ENCODE data around the gene ZBTB34.

The ZBTB34 gene

GRCh38 chr9:126872516-126872915 is 12.1 kb downstream of the ZBTB34 start:
- Histone ChIP-seq H3K4me1 (ENCODE audit: control insufficient read depth, low read length) (peaks cover 9% of the 10 kb centered on the region), H3K4me3 (ENCODE audit: low read length) (no peak overlapping the region), H3K36me3 (ENCODE audit: control insufficient read depth, low read length) (no peaks in the 10 kb centered on the region; the same call in 1 of the 2 replicates), H3K4me2 (ENCODE audit: low read length) (no peak overlapping the region), H3K27me3 (ENCODE audit: control insufficient read depth, low read length) (no peaks in the 10 kb centered on the region), H3K79me2 (ENCODE audit: control insufficient read depth, low read length) (peaks cover 42% of the 10 kb centered on the region), H3K9me2 (replicated peaks; ENCODE audit: control insufficient read depth, low read length) (no peaks in the 10 kb centered on the region), H3K9me3 (ENCODE audit: control insufficient read depth, insufficient read depth, low read length) (no peaks in the 10 kb centered on the region), H3K27ac (ENCODE audit: low read depth, low read length) (no peak overlapping the region), H4K20me1 (ENCODE audit: control insufficient read depth, insufficient read depth, low read depth, low read length) (0 out of 2 replicates have a peak, but pooled peaks cover 3% of the 10 kb centered on the region), H3F3A (ENCODE audit: control insufficient read depth, insufficient read depth) (peaks cover 8% of the 10 kb centered on the region; the same call in 1 of the 2 replicates)
- no peak for TF ChIP-seq EZH2phosphoT487 (IDR thresholded peaks at IDR 0.05; ENCODE audit: borderline replicate concordance, low read length)
- TF ChIP-seq, protein P1, sequence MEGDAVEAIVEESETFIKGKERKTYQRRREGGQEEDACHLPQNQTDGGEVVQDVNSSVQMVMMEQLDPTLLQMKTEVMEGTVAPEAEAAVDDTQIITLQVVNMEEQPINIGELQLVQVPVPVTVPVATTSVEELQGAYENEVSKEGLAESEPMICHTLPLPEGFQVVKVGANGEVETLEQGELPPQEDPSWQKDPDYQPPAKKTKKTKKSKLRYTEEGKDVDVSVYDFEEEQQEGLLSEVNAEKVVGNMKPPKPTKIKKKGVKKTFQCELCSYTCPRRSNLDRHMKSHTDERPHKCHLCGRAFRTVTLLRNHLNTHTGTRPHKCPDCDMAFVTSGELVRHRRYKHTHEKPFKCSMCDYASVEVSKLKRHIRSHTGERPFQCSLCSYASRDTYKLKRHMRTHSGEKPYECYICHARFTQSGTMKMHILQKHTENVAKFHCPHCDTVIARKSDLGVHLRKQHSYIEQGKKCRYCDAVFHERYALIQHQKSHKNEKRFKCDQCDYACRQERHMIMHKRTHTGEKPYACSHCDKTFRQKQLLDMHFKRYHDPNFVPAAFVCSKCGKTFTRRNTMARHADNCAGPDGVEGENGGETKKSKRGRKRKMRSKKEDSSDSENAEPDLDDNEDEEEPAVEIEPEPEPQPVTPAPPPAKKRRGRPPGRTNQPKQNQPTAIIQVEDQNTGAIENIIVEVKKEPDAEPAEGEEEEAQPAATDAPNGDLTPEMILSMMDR (IDR thresholded peaks at IDR 0.05; ENCODE audit: low read depth, low read length, poor library complexity, severe bottlenecking), result no peak

DNA sequence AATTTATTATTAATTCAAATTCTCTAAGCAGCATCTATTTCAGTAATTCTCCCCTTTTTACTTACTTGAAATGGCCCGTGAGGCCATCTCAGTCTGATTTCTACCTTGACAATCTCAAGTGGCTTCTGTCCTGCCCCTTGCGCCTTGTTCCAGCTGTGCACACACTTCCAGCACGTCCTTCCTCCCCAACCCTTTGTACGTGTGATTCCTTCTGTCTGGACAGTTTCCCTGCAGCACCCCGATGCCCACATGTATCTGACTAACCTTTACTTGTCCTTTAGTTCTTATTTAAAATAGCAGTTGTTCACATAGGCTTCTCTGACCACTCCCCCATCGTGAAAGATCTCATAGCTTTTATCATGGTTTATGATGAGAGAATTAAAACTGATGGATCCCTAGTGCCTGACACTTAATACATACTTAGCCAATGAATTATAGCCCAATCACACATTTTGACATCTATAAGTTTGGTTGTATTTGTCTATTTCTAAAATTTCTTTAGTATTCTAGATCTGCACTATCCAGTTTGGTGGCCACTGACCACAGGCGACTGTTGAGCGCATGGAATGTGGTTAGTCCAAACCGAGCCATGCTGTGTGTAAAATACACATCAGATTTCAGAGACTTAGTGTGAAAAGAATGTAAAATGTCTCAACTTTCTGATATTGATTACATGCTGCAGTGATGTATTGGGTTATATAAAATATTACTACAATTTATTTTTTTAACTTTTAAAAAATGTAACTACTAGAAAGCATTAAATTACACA is 14.3 kb downstream of the ZBTB34 start:
- Histone ChIP-seq H3K9me3 (ENCODE audit: control insufficient read depth, insufficient read depth, low read length) (no peaks in the 10 kb centered on the region), H3K79me2 (ENCODE audit: control insufficient read depth, low read length) (peaks cover 21% of the 10 kb centered on the region), H3K27ac (ENCODE audit: low read depth, low read length) (no peak overlapping the region), H3K27me3 (ENCODE audit: control insufficient read depth, low read length) (no peaks in the 10 kb centered on the region), H3K9me2 (replicated peaks; ENCODE audit: control insufficient read depth, low read length) (no peaks in the 10 kb centered on the region), H3K36me3 (ENCODE audit: control insufficient read depth, low read length) (peaks cover 8% of the 10 kb centered on the region), H3F3A (ENCODE audit: control insufficient read depth, insufficient read depth) (peaks cover 8% of the 10 kb centered on the region; the same call in 1 of the 2 replicates), H3K4me3 (ENCODE audit: low read length) (no peak overlapping the region), H4K20me1 (ENCODE audit: control insufficient read depth, insufficient read depth, low read depth, low read length) (0 out of 2 replicates have a peak, but pooled peaks cover 3% of the 10 kb centered on the region), H3K4me1 (ENCODE audit: control insufficient read depth, low read length) (peaks cover 9% of the 10 kb centered on the region), H3K4me2 (ENCODE audit: low read length) (no peak overlapping the region)
- TF ChIP-seq EZH2phosphoT487 (IDR thresholded peaks at IDR 0.05; ENCODE audit: borderline replicate concordance, low read length), result no peak
- TF ChIP-seq, protein P1 (IDR thresholded peaks at IDR 0.05; ENCODE audit: low read depth, low read length, poor library complexity, severe bottlenecking), result no peak

DNA sequence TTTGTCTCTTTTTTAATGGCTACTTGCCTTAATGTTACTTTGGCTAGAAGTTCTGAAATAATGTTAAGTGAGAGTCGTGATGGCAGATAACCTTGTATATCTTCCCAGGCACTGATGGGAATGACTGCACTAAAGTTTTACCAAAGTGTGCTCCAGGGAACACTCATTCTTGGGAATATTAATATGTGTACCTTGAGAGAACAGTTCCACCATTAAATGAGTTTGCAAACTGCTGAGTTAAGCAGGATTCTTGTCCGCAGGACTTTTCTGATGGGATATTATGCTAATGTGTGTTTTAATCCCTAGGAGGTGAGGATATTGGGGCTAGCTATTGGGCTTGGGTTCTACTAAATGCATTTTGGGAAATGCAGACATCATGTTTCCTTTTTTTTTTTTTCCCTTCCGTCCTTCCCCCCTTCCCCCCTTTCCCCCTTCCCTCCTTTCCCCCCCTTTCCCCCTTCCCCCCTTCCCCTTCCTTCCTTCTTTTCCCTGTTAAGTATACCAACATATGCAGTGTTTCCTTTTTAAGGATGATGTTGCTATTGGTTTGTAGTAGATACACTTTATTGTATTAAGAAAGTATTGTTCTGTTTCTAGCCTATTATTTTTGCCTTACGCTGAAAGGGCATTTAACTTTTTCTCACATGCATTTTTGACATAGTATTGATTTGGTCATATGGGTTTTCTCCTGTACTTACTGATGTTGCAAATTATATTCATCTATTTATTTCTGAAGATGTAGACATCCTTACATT is 15.5 kb downstream of the ZBTB34 start:
- H3K4me3 ChIP-seq (ENCODE audit: low read length), result no peak overlapping the region
- no peaks in the 10 kb centered on the region for H3K27me3 ChIP-seq (ENCODE audit: control insufficient read depth, low read length)
- 0 out of 2 replicates have a peak, but pooled peaks cover 3% of the 10 kb centered on the region for H4K20me1 ChIP-seq (ENCODE audit: control insufficient read depth, insufficient read depth, low read depth, low read length)
- no peaks in the 10 kb centered on the region for H3K9me3 ChIP-seq (ENCODE audit: control insufficient read depth, insufficient read depth, low read length)
- peaks cover 9% of the 10 kb centered on the region for H3K4me1 ChIP-seq (ENCODE audit: control insufficient read depth, low read length)
- peaks cover 21% of the 10 kb centered on the region for H3K79me2 ChIP-seq (ENCODE audit: control insufficient read depth, low read length)
- no peak overlapping the region for H3K4me2 ChIP-seq (ENCODE audit: low read length)
- no peak overlapping the region for H3K27ac ChIP-seq (ENCODE audit: low read depth, low read length)
- peaks cover 8% of the 10 kb centered on the region; the same call in 1 of the 2 replicates for H3F3A ChIP-seq (ENCODE audit: control insufficient read depth, insufficient read depth)
- TF ChIP-seq EZH2phosphoT487 (IDR thresholded peaks at IDR 0.05; ENCODE audit: borderline replicate concordance, low read length), result no peak
- TF ChIP-seq, protein P1 (IDR thresholded peaks at IDR 0.05; ENCODE audit: low read depth, low read length, poor library complexity, severe bottlenecking), result no peak
- no peaks in the 10 kb centered on the region for H3K9me2 ChIP-seq (replicated peaks; ENCODE audit: control insufficient read depth, low read length)
- H3K36me3 ChIP-seq (ENCODE audit: control insufficient read depth, low read length), result peaks cover 19% of the 10 kb centered on the region

Data from DOHH2 (cell line).